Activated CD8-positive, alpha-beta memory T cell treated with anti-CD3 and anti-CD28 coated beads for 1 hour (primary cell): ENCODE data around the gene CHST8.

Experiments
- DNase-seq, 2 donors: peaks; one replicate each; pipeline ENCODE4 v3.0.0-alpha.2; 2020; ENCODE audit warnings: low read depth in 1 of 2; ENCODE audit errors: extremely low read depth in 1 of 2

The CHST8 gene

GRCh38 chr19:33780746-33781145 lies 159.0 kb downstream of the CHST8 start:
- no peak for DNase-seq

GRCh38 chr19:33781415-33781935 lies 159.7 kb downstream of the CHST8 start:
- DNase-seq = no peak

GRCh38 chr19:33781996-33782395 lies 160.2 kb downstream of the CHST8 start:
- DNase-seq = no peak

GRCh38 chr19:33784432-33784831 lies 162.7 kb downstream of the CHST8 start:
- DNase-seq = no peak

- no peak for DNase-seq
Measured at GRCh38 chr19:33785795-33786194, 164.0 kb downstream of the CHST8 start.

- DNase-seq = no peak
Measured at GRCh38 chr19:33788676-33789075, 166.9 kb downstream of the CHST8 start.

GRCh38 chr19:33789344-33789743 lies 167.6 kb downstream of the CHST8 start:
- DNase-seq = no peak

GRCh38 chr19:33794683-33795369 lies 173.1 kb downstream of the CHST8 start:
- no peak for DNase-seq

GRCh38 chr19:33795370-33796163 lies 173.8 kb downstream of the CHST8 start:
- peak in 1 of 2 donors; percentile 20 for DNase-seq

- DNase-seq = no peak
Measured at GRCh38 chr19:33796164-33796875, 174.6 kb downstream of the CHST8 start, which contains the start of gene KCTD15. TSS of gene KCTD15 (plus strand) at chr19:33796870. CDS start at chr19:33800455, 3,585 bp downstream.

- no peak for DNase-seq
Measured at GRCh38 chr19:33797802-33798671, 176.3 kb downstream of the CHST8 start.

GRCh38 chr19:33798681-33799111 lies 176.9 kb downstream of the CHST8 start:
- no peak for DNase-seq

- DNase-seq = no peak
Measured at GRCh38 chr19:33799476-33799875, 177.7 kb downstream of the CHST8 start.

GRCh38 chr19:33800012-33800680 lies 178.4 kb downstream of the CHST8 start:
- DNase-seq = no peak

GRCh38 chr19:33801411-33801810 lies 179.7 kb downstream of the CHST8 start:
- no peak for DNase-seq

GRCh38 chr19:33802001-33802400 lies 180.2 kb downstream of the CHST8 start:
- DNase-seq = no peak

GRCh38 chr19:33802801-33803200 lies 181.0 kb downstream of the CHST8 start:
- DNase-seq = no peak

GRCh38 chr19:33803383-33803782 lies 181.6 kb downstream of the CHST8 start:
- DNase-seq = no peak

GRCh38 chr19:33804021-33804799 lies 182.5 kb downstream of the CHST8 start:
- DNase-seq = no peak
